Mucosa of descending colon (tissue), 3 donors: ENCODE results near the gene SLC5A6. TPM values are rescaled to one million over a fixed set of nuclear protein-coding genes. Genes with fewer than 3 reads are reported as not detected.

Experiments
- ATAC-seq: fragments of 200-7000 bp; cut with Tn5 transposase; one replicate; pipeline ENCODE4 v1.9.1; 2020; ENCODE audit warnings: mild to moderate bottlenecking, moderate library complexity
- DNase-seq, 3 donors: peaks; one replicate each; pipeline ENCODE4 v3.0.0-alpha.2; 2020
- H3K36me3 ChIP-seq: fragments of 200-600 bp; one replicate; pipeline ENCODE4 v1.8.0; 2021; ENCODE audit warnings: low read depth, mild to moderate bottlenecking
- H3K4me1 ChIP-seq: fragments of 200-600 bp; one replicate; pipeline ENCODE4 v1.8.0; 2021; ENCODE audit warnings: low read depth, mild to moderate bottlenecking
- H3K4me3 ChIP-seq: fragments of 200-600 bp; one replicate; pipeline ENCODE4 v1.8.0; 2021; ENCODE audit warnings: mild to moderate bottlenecking
- H3K9me3 ChIP-seq: fragments of 200-600 bp; one replicate; pipeline ENCODE4 v1.8.0; 2021; ENCODE audit warnings: mild to moderate bottlenecking
- CTCF ChIP-seq: fragments of 200-600 bp; IDR thresholded peaks from one replicate; pipeline ENCODE4 v1.8.0; 2022; ENCODE audit warnings: antibody characterized with exemption, mild to moderate bottlenecking
- intact Hi-C, 2 donors: fragments of 100-400 bp; cut with DNase I in 1 of 2; cut with micrococcal nuclease in 1 of 2; formaldehyde crosslinking; loops; one replicate each; pipeline versions ENCODE4 v1.11.0 to v1.11.1; 2022; cut with DNase I, micrococcal nuclease
- total RNA-seq, 3 donors: library from RNA; stranded (reverse); fragmentation: NEBNext Ultra II Directional in 2 of 3; extraction: Animal tissue kit (Norgen Biotek cat#: 25700) in 2 of 3; gene quantifications; one replicate each; pipeline versions ENCODE4 v1.2.1 to v1.2.4, GENCODE V29; 2021 to 2023
- donor health status: DM: no; HTN: no; CAD: no; lungs with moderate emphysema.
- donor health status: DM: no; HTN: no; CAD: no.
- donor health status: DM: no; HTN: yes; CAD: no.

The SLC5A6 gene
- total RNA-seq, 3 donors from 2014 or later, result 27.7 to 34.8 (median 30.0) TPM

GRCh38 chr2:27241761-27242613, 29.9 kb upstream of the SLC5A6 start:
- no peak for TF ChIP-seq CTCF
- no peaks in the 10 kb centered on the region for H3K4me1 ChIP-seq
- DNase-seq, result no peak
- no peak for ATAC-seq
- H3K4me3 ChIP-seq, result no peak overlapping the region
- H3K9me3 ChIP-seq, result no peaks in the 10 kb centered on the region
- intact Hi-C loops, result no loop called here
- peaks cover 5% of the 10 kb centered on the region for H3K36me3 ChIP-seq

- TF ChIP-seq CTCF, result no peak
- intact Hi-C loops, result no loop called here
These were observed 28.3 kb upstream of the SLC5A6 start for GRCh38 chr2:27240406-27240805.

GRCh38 chr2:27238976-27239375, 26.9 kb upstream of the SLC5A6 start:
- no peak for DNase-seq
- ATAC-seq, result no peak
- intact Hi-C loops, result no loop called here
- Histone ChIP-seq H3K4me1 (no peaks in the 10 kb centered on the region), H3K9me3 (no peaks in the 10 kb centered on the region), H3K4me3 (no peak overlapping the region), H3K36me3 (peaks cover 10% of the 10 kb centered on the region)
- no peak for TF ChIP-seq CTCF

More at GRCh38 chr2:27240406-27240805, 28.3 kb upstream of the SLC5A6 start:
- H3K36me3 ChIP-seq, result peaks cover 5% of the 10 kb centered on the region
- no peak for ATAC-seq
- DNase-seq, result peak in 1 of 3 donors; percentile 13
- H3K4me3 ChIP-seq, result no peak overlapping the region
- no peaks in the 10 kb centered on the region for H3K9me3 ChIP-seq
- no peaks in the 10 kb centered on the region for H3K4me1 ChIP-seq

GRCh38 chr2:27237341-27237945, 25.4 kb upstream of the SLC5A6 start:
- Histone ChIP-seq H3K4me3 (no peak overlapping the region), H3K9me3 (no peaks in the 10 kb centered on the region), H3K36me3 (peaks cover 16% of the 10 kb centered on the region), H3K4me1 (no peaks in the 10 kb centered on the region)
- DNase-seq (no peak), ATAC-seq (no peak)
- intact Hi-C loops, result no loop called here
- no peak for TF ChIP-seq CTCF

GRCh38 chr2:27236626-27237025, 24.6 kb upstream of the SLC5A6 start:
- Histone ChIP-seq H3K9me3 (no peaks in the 10 kb centered on the region), H3K4me1 (no peaks in the 10 kb centered on the region), H3K4me3 (no peak overlapping the region), H3K36me3 (peaks cover 16% of the 10 kb centered on the region)
- intact Hi-C loops, result no loop called here
- ATAC-seq, result no peak
- TF ChIP-seq CTCF, result no peak
- no peak for DNase-seq
